ENCODE results near the gene DPP6. TPM values are rescaled to one million over a fixed set of nuclear protein-coding genes. Genes with fewer than 3 reads are reported as not detected.

DPP6 gene
- total RNA-seq, 3 donors from 2014 or later (not counting 1 experiment from before 2014, with no cell fraction given), result not detected

DNA sequence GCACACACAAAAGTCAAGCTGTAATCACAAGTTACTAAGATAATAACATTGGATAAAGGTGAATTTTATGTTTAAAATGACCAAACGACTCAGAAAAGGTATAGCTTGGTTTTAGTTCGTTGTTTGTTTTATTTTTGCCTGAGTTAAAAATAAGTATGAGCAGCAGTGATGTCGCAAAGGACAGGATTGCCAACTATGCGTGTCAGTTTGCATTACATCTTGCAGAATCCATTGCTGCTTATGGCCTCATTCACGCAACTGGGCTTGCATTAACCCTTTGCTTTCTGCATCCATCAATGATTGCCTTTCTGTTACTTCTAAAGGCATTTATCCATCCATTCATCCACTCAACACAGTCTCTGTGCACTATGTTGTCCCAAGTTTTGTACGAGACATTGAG lies 389.6 kb downstream of the DPP6 start:
- H3K9me3 ChIP-seq (ENCODE audit: control insufficient read depth, insufficient read depth, low read length), result no peaks in the 10 kb centered on the region
- H3K27me3 ChIP-seq (ENCODE audit: control insufficient read depth, insufficient read depth, low read length), result no peaks in the 10 kb centered on the region
- intact Hi-C loops (cut with micrococcal nuclease), result no loop called here
- Mint-ChIP-seq H3K4me3 (no peak overlapping the region), H3K27ac (no peak overlapping the region), H3K9me3 (peaks cover 14 to 24% of the 10 kb centered on the region in 2 donors), H3K36me3 (no peaks in the 10 kb centered on the region), H3K4me1 (no peaks in the 10 kb centered on the region), H3K27me3 (ENCODE audit: low read depth in 2 of 2) (no peaks in the 10 kb centered on the region)
- no peak overlapping the region for H3K4me3 ChIP-seq (ENCODE audit: low read length)
- TF ChIP-seq, protein P1, sequence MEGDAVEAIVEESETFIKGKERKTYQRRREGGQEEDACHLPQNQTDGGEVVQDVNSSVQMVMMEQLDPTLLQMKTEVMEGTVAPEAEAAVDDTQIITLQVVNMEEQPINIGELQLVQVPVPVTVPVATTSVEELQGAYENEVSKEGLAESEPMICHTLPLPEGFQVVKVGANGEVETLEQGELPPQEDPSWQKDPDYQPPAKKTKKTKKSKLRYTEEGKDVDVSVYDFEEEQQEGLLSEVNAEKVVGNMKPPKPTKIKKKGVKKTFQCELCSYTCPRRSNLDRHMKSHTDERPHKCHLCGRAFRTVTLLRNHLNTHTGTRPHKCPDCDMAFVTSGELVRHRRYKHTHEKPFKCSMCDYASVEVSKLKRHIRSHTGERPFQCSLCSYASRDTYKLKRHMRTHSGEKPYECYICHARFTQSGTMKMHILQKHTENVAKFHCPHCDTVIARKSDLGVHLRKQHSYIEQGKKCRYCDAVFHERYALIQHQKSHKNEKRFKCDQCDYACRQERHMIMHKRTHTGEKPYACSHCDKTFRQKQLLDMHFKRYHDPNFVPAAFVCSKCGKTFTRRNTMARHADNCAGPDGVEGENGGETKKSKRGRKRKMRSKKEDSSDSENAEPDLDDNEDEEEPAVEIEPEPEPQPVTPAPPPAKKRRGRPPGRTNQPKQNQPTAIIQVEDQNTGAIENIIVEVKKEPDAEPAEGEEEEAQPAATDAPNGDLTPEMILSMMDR (IDR thresholded peaks at IDR 0.05), result no peak
- no peak for DNase-seq
- no peak overlapping the region for H3K27ac ChIP-seq (ENCODE audit: low read length)
- no peaks in the 10 kb centered on the region for H3K4me1 ChIP-seq (ENCODE audit: control insufficient read depth, insufficient read depth, low read length)
- WGBS (ENCODE audit: insufficient coverage), result 66% methylated on average over 5 of the region's 6 CpGs
- H3K36me3 ChIP-seq (ENCODE audit: control insufficient read depth, insufficient read depth, low read length), result no peaks in the 10 kb centered on the region
- ATAC-seq, result no peak

DNA sequence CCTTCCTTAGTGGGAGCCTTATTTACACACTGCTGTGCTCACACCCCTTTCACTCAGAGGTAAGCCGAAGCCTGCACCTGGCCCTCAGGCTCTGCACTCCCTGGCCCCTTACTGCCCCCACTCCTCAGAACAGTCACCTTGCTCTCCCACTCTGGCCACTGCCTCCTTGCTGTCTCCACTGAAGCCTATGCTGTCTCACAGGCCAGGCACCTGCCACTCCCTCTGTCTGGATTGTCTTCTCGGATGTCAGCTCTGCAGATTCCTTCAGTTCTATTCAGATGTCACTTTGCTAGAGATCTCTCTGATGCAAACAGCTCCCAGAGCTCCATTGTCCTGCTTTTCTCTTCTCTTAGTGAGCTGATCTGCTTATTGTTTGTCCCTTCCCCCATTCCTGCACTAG lies 390.7 kb downstream of the DPP6 start:
- H3K36me3 Mint-ChIP-seq, result no peaks in the 10 kb centered on the region
- intact Hi-C loops (cut with micrococcal nuclease), result no loop called here

DNA sequence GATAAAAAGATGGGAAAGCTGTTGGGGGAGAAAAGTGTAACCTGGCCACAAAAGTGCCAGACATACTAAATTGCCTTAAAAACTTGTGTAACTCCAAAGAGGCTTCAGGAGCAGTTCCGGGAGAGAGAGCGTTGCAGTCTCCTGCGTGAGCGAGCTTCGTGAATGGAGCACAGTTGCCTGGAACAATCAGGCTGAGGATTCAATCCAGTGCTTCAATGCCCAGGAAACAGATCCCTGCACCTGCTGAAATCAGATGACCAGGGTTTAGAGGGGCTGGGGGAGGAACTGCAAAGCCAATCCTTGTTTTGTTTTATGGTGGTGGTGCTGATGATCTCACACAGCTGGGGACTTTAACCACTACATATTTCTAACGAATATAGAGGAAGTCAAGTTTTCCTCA lies 398.3 kb downstream of the DPP6 start:
- intact Hi-C loops (cut with micrococcal nuclease), result no loop called here
- no peak overlapping the region for H3K27ac Mint-ChIP-seq
- H3K27ac ChIP-seq (ENCODE audit: low read length), result no peak overlapping the region

More for the DNA sequence above, 390.7 kb downstream of the DPP6 start:
- Histone ChIP-seq H3K27ac (ENCODE audit: low read length) (no peak overlapping the region), H3K27me3 (ENCODE audit: control insufficient read depth, insufficient read depth, low read length) (no peaks in the 10 kb centered on the region), H3K36me3 (ENCODE audit: control insufficient read depth, insufficient read depth, low read length) (no peaks in the 10 kb centered on the region), H3K4me1 (ENCODE audit: control insufficient read depth, insufficient read depth, low read length) (no peaks in the 10 kb centered on the region), H3K9me3 (ENCODE audit: control insufficient read depth, insufficient read depth, low read length) (no peaks in the 10 kb centered on the region), H3K4me3 (ENCODE audit: low read length) (no peak overlapping the region)
- 73% methylated on average over 2 of the region's 2 CpGs for WGBS (ENCODE audit: insufficient coverage)
- H3K27ac Mint-ChIP-seq, result no peak overlapping the region
- no peak overlapping the region for H3K4me3 Mint-ChIP-seq
- DNase-seq, result no peak
- H3K4me1 Mint-ChIP-seq, result no peaks in the 10 kb centered on the region
- peaks cover 14 to 27% of the 10 kb centered on the region in 2 donors for H3K9me3 Mint-ChIP-seq
- H3K27me3 Mint-ChIP-seq (ENCODE audit: low read depth in 2 of 2), result no peaks in the 10 kb centered on the region
- ATAC-seq, result no peak
- TF ChIP-seq, protein P1 (IDR thresholded peaks at IDR 0.05), result no peak

More for the DNA sequence above, 398.3 kb downstream of the DPP6 start:
- peaks cover 12 to 18% of the 10 kb centered on the region in 2 donors for H3K9me3 Mint-ChIP-seq
- no peak overlapping the region for H3K4me3 Mint-ChIP-seq
- no peaks in the 10 kb centered on the region for H3K36me3 Mint-ChIP-seq
- H3K9me3 ChIP-seq (ENCODE audit: control insufficient read depth, insufficient read depth, low read length), result no peaks in the 10 kb centered on the region
- TF ChIP-seq, protein P1 (IDR thresholded peaks at IDR 0.05), result no peak
- WGBS (ENCODE audit: insufficient coverage), result 92% methylated on average over 5 of the region's 6 CpGs
- no peaks in the 10 kb centered on the region for H3K27me3 Mint-ChIP-seq (ENCODE audit: low read depth in 2 of 2)
- H3K4me1 ChIP-seq (ENCODE audit: control insufficient read depth, insufficient read depth, low read length), result no peaks in the 10 kb centered on the region
- DNase-seq (no peak), ATAC-seq (no peak)
- no peaks in the 10 kb centered on the region for H3K4me1 Mint-ChIP-seq
- no peaks in the 10 kb centered on the region for H3K27me3 ChIP-seq (ENCODE audit: control insufficient read depth, insufficient read depth, low read length)
- H3K36me3 ChIP-seq (ENCODE audit: control insufficient read depth, insufficient read depth, low read length), result no peaks in the 10 kb centered on the region
- H3K4me3 ChIP-seq (ENCODE audit: low read length), result no peak overlapping the region

All from natural killer cell (primary cell).